CD4-positive, alpha-beta T cell treated with Interleukin-10 for 1 hour (primary cell): ENCODE measurements around the gene CACNA1F.

Experiments used
- DNase-seq: peaks from one replicate; pipeline ENCODE4 v3.0.0-alpha.2; 2020

Gene CACNA1F

GRCh38 chrX:49233176-49233575 is at the start of gene CACNA1F:
CACNA1F (minus strand) TSS chrX:49233340; CDS start chrX:49233309, 31 bp downstream.
- DNase-seq, result no peak

- DNase-seq, result no peak
Measured at GRCh38 chrX:49282647-49283011, 49.5 kb upstream of the CACNA1F start.

DNA sequence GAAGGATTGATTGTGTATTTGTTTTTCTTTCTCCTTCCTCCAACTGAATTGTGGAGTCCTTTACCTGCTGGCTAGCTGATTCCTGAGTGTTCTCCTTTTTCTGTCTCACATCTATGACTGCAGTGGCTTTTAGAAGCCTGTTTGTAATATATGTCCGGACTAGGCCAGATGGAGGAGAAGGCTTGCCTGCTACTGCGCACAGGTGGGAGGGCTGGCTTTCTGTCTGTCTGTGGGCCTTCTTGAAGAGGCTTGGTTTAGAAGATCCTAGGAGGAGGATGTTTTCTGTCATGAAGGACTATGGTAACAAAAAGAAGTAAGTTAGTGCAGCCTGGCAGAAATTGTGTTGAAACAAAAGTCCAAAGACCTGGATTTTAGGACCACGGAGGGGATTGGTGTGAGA is 44.9 kb upstream of the CACNA1F start:
- no peak for DNase-seq

- DNase-seq, result no peak
Measured at GRCh38 chrX:49277535-49277830, 44.3 kb upstream of the CACNA1F start.

DNA sequence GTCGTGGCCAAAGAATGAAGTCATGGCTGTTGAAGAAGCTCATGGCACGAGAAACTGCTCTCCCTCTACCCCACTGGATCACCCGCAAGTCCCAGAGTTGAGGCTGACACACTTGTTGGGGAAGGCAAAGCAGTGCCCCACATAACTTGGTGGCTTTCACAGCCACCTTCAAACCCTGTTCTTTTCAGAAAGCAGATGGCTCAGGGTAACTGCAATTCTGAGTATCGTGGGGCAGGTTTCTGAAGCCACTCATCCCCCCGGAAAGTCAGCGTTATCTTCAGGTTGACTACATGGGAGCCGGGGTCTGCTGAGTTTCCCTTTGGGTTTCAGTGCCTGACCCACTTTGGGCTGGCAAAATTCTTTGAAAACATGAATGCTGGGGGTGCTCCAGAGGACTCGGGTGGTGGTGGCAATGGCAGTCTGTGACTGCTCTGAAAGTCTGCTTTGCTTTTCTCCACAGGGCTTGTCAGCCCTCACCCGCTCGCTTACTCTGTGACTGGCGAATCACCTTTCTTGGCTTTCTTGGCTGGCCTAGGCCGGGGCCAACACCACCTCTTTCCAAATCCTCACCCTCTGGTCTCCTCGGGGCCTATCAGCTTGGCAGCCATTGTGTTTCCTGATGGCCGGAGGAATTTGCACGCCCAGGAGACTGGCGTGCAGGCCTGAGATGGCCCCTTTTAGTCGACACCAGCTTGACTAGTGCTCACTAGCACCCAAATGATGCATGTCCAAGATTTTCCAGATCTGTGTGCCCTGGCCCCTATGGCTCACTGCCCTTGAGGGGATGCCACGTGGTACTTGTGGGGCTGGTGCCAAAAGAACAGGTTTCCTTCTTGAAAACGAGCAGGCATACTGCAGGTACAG is 43.8 kb upstream of the CACNA1F start:
- no peak for DNase-seq

- DNase-seq, result no peak
Measured at GRCh38 chrX:49276207-49276606, 43.1 kb upstream of the CACNA1F start.

DNA sequence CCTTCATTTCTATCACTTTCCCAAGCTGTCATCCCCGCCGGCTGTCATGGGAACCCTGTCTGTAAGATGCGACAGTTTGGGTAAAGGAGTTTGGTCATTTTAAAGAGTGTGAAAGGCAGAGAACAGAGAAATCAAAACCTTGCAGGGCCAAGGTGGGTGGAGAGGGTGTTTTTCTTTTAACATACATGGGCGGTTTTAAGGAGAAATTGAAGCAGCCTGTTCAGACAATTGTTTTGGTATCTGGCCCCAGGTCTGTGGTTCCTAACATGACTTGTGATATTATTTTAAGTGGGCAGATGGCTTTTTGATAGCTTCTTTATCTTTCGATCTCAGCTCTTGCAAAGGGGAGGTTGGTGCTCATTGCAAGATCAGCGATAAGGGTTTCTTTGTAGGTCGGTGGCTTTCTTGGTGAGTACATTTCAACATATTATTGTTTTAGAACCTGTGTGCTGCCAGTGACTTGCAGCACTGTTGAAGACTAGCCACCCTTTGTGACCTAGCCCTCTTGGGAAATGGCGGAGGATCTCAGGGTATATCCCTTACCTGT is 40.1 kb upstream of the CACNA1F start:
- peak; percentile 73 for DNase-seq

DNA sequence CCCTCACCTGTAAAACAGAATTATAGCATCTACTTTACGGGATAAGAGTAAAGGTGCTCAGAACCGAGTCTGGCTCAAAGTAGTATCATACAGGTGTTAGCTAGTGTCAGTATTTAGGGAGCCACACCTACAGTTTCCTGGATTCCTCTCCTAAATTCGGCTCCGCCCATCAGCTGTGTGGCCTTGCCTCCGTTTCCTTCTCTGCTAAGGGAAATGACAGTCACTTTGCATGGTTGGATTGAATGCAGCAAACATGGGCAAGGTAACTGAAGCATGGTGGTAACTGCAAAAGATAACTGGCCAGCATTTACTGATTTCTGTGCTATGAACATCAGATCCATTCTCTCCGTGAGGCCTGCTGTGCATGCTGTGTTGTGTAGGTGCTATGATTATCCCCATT is 39.3 kb upstream of the CACNA1F start:
- DNase-seq, result peak; percentile 45

DNA sequence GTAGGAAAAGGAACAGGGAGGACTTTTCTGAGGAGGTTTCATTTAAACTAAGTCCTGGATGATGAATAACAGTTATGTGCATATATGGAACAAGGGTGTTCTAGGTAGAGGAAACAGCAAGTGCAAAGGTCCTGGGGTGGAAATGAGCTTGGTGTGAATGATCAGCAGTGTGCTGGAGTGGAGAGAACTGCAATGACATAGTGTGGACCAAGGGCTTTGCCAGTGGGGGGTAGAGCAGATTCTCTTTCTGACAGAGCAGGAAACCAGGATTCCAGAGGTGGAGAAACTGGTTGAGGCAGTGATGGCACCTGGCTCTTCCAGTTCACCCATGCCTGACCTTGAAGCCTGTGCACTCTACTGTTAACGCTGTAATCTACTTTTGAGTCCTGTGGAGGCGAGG is 38.2 kb upstream of the CACNA1F start:
- DNase-seq, result no peak

- DNase-seq, result no peak
Measured at GRCh38 chrX:49270249-49270921, 37.2 kb upstream of the CACNA1F start.

GRCh38 chrX:49269767-49270248 is 36.7 kb upstream of the CACNA1F start, which contains the start of gene PPP1R3F:
PPP1R3F (plus strand) TSS chrX:49269793; CDS start chrX:49269870, 77 bp downstream.
- no peak for DNase-seq

DNA sequence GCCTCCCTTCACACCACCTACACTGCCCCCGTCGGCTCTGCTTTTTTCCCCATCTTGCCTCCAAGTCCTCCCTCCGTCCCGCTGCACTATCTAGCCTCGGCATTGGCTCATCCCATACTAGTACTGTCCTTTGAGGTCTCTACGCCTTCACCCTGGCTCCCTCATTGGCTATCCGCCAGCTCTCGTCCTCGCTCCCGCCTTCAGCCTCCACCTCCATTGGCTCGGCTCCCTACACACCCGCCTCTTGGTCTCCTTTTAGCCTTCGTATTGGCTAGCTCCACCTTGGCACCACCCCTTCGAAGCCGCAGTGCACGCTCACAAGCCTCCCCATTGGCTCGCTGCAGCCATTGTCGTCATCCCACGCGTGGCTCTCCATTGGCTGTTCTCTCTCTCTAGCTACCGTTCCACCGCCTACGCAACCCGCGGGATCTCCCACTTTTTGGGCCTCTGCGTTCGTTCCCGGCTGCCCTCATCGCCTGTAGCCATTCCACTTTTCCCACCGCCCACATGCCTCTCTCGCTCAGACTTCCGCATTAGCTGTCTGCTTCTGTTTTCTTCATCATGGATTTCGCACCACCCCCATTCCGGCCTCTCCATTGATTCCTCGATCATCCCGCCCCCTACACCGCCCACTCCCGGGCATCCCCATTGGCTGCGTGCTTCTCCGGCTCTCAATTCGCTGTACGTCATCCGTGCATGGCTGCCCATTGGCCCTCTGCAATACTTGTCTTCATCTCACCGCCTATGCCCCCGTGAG is 36.0 kb upstream of the CACNA1F start:
- DNase-seq, result peak; percentile 97

- DNase-seq, result no peak
Measured at GRCh38 chrX:49268702-49269009, 35.5 kb upstream of the CACNA1F start.

- DNase-seq, result no peak
Measured at GRCh38 chrX:49266523-49267445, 33.6 kb upstream of the CACNA1F start.

GRCh38 chrX:49264460-49264859 is 31.3 kb upstream of the CACNA1F start, which contains the start of gene FOXP3:
FOXP3 (minus strand) TSS chrX:49264710; CDS start chrX:49258505, 6,205 bp downstream.
- DNase-seq, result peak; percentile 21

DNA sequence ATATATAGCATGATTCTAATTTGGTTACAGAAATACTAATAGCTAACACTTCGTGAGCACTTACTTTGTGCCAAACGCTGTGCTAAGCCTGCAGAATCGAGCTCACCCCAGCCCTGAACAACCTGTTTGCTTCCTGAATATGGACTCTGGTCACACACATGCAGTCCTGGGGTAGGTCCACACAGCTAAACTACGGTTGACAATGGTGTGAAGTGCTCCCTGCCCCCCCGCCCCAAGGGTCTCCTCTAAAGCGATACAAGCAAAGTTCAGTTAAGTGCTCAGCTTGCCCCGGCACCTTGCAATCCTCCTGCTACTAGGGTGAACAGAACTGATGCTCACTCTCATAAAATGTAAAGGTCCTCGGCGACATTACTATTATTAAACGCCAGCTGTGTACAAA is 30.5 kb upstream of the CACNA1F start:
- DNase-seq, result no peak

- no peak for DNase-seq
Measured at GRCh38 chrX:49262603-49263002, 29.5 kb upstream of the CACNA1F start.

GRCh38 chrX:49260221-49260985 is 27.3 kb upstream of the CACNA1F start:
- DNase-seq, result no peak

DNA sequence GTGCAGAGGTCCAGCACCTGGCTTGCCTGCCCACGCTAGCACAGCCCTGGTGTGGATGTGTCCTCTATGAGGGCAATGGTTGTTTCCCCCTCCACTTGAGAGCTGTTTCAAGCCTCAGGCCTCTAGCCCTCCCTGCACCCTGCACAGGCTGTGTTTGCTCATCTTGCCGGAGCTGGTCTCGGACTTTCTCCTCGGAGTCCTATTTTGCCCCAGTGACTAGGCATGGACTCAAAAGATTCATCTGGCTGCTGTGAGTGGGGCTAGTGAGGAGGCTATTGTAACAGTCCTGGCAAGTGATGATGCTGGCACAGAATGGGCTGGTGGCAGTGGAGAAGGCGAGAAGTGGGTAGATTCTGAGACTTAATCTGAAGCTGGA is 25.6 kb upstream of the CACNA1F start:
- no peak for DNase-seq

- DNase-seq, result no peak
Measured at GRCh38 chrX:49257846-49258748, 25.0 kb upstream of the CACNA1F start.
